BJ (cell line): ENCODE measurements around the gene SPNS1. TPM values are rescaled to one million over a fixed set of nuclear protein-coding genes. Genes with fewer than 3 reads are reported as not detected.
"Not testable (repeated sequence)": the region's sequence is repeated elsewhere in the genome, so short reads cannot be mapped to it uniquely, and the experiment has no call there.

ENCODE experiments used
- CTCF ChIA-PET: fragments of 350-600 bp; formaldehyde crosslinking; extraction: SDS; loops from one replicate; lab custom pipeline; 2021; ENCODE audit warnings: antibody characterized with exemption, inconsistent platforms; lab: Yijun Ruan, JAX
- POLR2A ChIA-PET: fragments of 300-600 bp; sonication (Branson Sonifier 250); formaldehyde crosslinking; extraction: SDS; loops from one replicate; lab custom pipeline; 2021; ENCODE audit warnings: antibody characterized with exemption; lab: Charles Lee
- DNase-seq: peaks from one replicate; pipeline ENCODE4 v3.0.0-alpha.2; 2011; ENCODE audit warnings: low read depth
- H3K27me3 ChIP-seq: 2 replicates; pipeline ENCODE4 v1.6.0; 2011; ENCODE audit warnings: low read length; ENCODE audit not compliant: control insufficient read depth, insufficient read depth
- H3K36me3 ChIP-seq: 2 replicates; pipeline ENCODE4 v1.5.1; 2011; ENCODE audit warnings: low read length; ENCODE audit not compliant: control insufficient read depth, insufficient read depth
- H3K4me3 ChIP-seq: 2 replicates; pipeline ENCODE4 v1.5.1; 2011; ENCODE audit warnings: low read depth, mild to moderate bottlenecking, control low read depth, low read length
- polyA plus RNA-seq: library from polyadenylated mRNA; depleted of rRNA; stranded (reverse); fragments of >200 nt; gene quantifications from 2 replicates; pipeline ENCODE4 v1.2.3, GENCODE V29; 2011
- TF ChIP-seq, protein P1 (sequence below): IDR thresholded peaks from 2 replicates; pipeline ENCODE4 v1.5.1; 2011; ENCODE audit warnings: low read depth, mild to moderate bottlenecking, control low read depth, inconsistent platforms, low read length, moderate library complexity; ENCODE audit not compliant: insufficient read depth

SPNS1 gene
- polyA plus RNA-seq, 1 experiment, result 52.7 TPM

GRCh38 chr16:28974007-28974436 lies 556 bp upstream of the SPNS1 start:
- Histone ChIP-seq H3K27me3 (no peaks in the 10 kb centered on the region), H3K36me3 (peaks cover 5% of the 10 kb centered on the region; the same call in 1 of the 2 replicates), H3K4me3 (peak overlapping the region; percentile 74)
- ChIA-PET POLR2A (no interaction called here), CTCF (interaction anchor here (0.5 to 1.7 kb wide), 20 partner anchors 9 to 921 kb away, joined by 3 to 7 read pairs (median 4); partner anchors contain the start of gene NFATC2IP)
- TF ChIP-seq, protein P1, sequence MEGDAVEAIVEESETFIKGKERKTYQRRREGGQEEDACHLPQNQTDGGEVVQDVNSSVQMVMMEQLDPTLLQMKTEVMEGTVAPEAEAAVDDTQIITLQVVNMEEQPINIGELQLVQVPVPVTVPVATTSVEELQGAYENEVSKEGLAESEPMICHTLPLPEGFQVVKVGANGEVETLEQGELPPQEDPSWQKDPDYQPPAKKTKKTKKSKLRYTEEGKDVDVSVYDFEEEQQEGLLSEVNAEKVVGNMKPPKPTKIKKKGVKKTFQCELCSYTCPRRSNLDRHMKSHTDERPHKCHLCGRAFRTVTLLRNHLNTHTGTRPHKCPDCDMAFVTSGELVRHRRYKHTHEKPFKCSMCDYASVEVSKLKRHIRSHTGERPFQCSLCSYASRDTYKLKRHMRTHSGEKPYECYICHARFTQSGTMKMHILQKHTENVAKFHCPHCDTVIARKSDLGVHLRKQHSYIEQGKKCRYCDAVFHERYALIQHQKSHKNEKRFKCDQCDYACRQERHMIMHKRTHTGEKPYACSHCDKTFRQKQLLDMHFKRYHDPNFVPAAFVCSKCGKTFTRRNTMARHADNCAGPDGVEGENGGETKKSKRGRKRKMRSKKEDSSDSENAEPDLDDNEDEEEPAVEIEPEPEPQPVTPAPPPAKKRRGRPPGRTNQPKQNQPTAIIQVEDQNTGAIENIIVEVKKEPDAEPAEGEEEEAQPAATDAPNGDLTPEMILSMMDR, result peak; percentile 81
- DNase-seq, result peak; percentile 7

GRCh38 chr16:28975158-28975599 lies 601 bp downstream of the SPNS1 start:
- no peaks in the 10 kb centered on the region for H3K27me3 ChIP-seq
- TF ChIP-seq, protein P1, result no peak
- no peak for DNase-seq
- peak overlapping the region; percentile 74 for H3K4me3 ChIP-seq
- ChIA-PET CTCF (interaction anchor here (1.6 to 1.7 kb wide), 2 partner anchors 12 to 128 kb away, joined by 3 to 7 read pairs; partner anchors contain the start of gene TUFM), POLR2A (no interaction called here)
- peaks cover 8% of the 10 kb centered on the region; the same call in 1 of the 2 replicates for H3K36me3 ChIP-seq

DNA sequence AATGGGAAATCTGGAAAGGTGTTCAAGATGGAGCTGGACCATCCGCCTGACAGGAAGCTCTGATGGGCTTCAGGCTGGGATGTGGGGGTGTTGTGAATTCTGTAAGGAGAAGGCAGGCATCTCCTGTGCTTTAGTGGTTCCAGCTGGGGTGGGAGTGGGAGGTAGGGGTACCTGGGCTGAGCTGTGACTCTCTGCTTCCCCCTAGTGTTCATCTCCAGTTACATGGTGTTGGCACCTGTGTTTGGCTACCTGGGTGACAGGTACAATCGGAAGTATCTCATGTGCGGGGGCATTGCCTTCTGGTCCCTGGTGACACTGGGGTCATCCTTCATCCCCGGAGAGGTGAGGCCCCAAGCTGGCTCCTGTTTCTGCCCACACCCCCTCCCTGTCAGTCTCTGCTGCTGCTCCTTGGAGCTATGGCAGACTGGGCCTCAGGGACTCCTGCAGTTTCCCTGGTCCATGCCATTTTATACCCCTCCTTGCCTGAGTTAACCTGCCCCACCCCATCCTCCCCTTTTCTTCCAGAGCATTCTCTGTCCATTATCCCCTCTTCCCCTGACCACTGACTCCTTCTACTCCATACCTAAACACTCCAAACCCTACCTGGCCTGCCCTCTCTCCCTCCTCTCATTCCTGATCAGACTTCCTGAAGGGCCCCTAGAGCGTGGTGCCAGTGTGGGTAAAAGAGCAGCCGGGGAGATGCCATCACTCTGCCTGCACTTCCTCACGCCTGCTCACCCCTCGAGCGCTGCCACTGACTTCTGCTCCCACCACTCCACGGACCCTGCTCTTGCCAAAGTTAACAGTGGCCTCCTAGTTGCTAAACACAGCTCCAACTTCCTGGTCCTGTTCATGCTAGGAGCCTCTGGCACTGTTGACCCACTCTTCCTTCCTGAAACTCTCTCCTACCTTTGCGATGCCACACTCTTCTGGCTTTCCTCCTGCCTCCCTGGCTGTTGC lies 3.4 kb downstream of the SPNS1 start:
- ChIA-PET CTCF (interaction anchor here (0.6 kb wide), 1 partner anchor 16 kb away, joined by 3 read pairs; no protein-coding TSS in a partner anchor), POLR2A (no interaction called here)
- no peak overlapping the region for H3K4me3 ChIP-seq
- DNase-seq, result no peak
- TF ChIP-seq, protein P1, result 0 out of 2 replicates have a peak, but pooled peaks have one; percentile 23
- H3K36me3 ChIP-seq, result peaks cover 23% of the 10 kb centered on the region
- H3K27me3 ChIP-seq, result no peaks in the 10 kb centered on the region

DNA sequence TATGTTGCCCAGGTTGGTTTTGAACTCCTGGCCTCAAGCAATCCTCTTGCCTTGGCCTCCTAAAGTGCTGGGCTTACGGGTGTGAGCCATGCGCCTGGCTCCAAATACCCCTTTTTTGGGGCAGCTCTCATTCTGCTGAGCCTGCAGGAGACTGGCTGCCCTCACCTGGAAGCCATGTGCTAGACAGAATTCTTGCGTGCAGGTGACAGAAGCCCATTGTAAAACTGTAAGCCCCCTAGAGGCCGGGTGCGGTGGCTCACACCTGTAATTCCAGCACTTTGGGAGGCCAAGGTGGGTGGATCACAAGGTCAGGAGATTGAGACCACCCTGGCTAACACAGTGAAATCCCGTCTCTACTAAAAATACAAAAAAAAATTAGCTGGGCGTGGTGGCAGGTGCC lies 5.8 kb downstream of the SPNS1 start:
- DNase-seq, H3K4me3 ChIP-seq, H3K27me3 ChIP-seq, POLR2A ChIA-PET: not testable (repeated sequence)
- peaks cover 36% of the 10 kb centered on the region for H3K36me3 ChIP-seq
- CTCF ChIA-PET, result interaction anchor here (0.7 kb wide), 1 partner anchor 17 kb away, joined by 3 read pairs; no protein-coding TSS in a partner anchor

GRCh38 chr16:28980929-28981328 lies 6.4 kb downstream of the SPNS1 start:
- TF ChIP-seq, protein P1, result no peak
- Histone ChIP-seq H3K4me3 (no peak overlapping the region), H3K36me3 (peaks cover 39% of the 10 kb centered on the region)

More at GRCh38 chr16:28980929-28981328, 6.4 kb downstream of the SPNS1 start:
- no peaks in the 10 kb centered on the region for H3K27me3 ChIP-seq
- POLR2A ChIA-PET, result no interaction called here
- CTCF ChIA-PET, result interaction anchor here (0.7 kb wide), 1 partner anchor 16 kb away, joined by 3 read pairs; no protein-coding TSS in a partner anchor
- DNase-seq, result no peak
